Measurements from ENCODE around the gene PRAME.
"Not testable (repeated sequence)": the region's sequence is repeated elsewhere in the genome, so short reads cannot be mapped to it uniquely, and the experiment has no call there.

The PRAME gene

DNA sequence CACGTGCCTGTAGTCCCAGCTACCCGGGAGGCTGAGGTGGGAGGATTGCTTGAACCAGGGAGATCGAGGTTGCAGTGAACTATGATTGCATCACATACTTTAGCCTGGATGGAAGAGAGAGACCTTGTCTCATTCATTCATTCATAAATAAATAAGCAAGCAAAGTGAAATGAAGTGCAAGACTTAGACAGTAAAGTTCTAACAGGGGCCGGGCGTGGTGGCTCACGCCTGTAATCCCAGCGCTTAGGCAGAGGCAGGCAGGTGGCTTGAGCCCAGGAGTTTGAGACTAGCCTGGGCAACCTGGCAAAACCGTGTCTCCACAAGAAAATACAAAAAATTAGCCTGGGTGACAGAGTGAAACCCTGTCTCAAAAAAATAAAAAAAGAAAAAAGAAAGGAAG lies 37.4 kb downstream of the PRAME start:
- DNase-seq (ENCODE audit: low read depth, low spot score), result no peak

DNA sequence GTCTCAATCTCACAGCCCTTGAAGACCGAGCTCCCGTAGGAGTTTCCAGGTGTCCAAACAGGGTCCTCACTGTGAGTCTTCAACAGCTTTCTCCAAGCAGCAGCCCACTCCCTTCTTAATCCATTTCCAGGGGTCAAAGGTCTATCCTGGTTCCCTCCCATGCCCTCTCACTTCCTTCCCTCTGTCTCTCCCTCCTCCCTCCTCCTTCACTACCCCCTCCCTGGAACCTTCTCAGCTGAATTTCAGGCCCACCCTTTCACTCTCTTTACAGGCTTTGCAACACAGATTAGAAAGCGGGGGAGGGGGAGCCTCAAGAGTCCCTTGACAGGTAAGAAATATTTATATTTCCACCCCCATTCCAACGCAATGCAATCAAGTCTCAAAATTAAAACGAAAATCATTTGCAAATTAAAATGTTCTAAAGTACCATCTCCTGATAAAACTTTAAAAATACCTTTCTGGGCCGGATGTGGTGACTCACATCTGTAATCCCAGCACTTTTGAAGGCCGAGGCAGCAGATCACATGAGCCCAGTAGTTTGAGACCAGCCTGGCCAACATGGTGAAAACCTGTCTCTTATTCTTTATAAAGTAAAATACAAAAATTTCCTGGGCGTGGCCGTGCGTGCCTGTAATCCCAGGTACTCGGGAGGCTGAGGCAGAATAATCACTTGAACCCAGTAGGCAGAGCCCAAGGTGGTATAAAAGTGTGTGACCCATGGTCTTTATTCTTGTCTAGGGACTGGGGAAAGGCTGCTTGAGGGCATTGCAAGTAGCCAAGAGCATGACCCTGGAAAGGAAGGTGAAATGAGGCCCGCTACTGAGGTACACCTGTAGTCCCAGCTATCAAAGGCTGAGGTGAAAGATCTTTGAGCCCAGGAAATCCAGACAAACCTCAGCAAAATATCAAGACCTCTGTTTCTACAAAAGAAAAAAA lies 38.1 kb downstream of the PRAME start:
- no peak for DNase-seq (ENCODE audit: low read depth, low spot score)

DNA sequence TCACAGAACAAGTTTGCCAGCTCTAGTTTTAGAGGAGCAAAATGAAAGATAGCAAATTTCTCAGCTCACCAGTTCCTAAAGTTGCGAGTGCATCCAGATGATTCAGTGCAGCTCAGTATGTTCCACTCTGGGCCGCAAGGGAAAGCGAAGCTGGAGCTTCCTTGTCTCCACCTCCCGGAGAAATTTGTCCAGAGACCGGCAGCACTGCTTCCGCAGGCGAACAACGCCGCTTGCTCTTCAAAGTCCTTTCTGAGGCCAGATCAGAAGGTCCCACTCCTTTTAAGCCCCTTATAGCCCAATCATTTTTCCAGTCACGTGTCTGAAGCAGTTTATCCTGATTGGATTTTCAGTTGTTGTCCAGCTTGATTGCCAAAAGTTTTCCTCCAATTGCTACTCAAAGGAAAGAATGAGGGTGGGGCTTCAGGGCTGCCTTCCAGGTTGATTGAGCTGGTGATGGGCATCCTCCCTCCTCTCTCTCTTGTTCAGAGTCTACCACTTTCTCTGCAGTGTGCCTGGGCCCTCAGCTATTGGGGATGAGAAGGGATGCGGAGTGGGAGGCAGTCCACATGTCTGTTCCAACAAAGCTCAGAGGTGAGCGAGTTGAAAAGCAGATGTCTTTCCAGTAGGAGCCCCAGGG lies 38.9 kb downstream of the PRAME start, which contains the start of gene ZNF280A:
Gene ZNF280A (minus strand): TSS at position 251 of the 637 bp plus-strand sequence. CDS start 4,640 bp downstream, outside the sequence.
- DNase-seq (ENCODE audit: low read depth, low spot score), result no peak

DNA sequence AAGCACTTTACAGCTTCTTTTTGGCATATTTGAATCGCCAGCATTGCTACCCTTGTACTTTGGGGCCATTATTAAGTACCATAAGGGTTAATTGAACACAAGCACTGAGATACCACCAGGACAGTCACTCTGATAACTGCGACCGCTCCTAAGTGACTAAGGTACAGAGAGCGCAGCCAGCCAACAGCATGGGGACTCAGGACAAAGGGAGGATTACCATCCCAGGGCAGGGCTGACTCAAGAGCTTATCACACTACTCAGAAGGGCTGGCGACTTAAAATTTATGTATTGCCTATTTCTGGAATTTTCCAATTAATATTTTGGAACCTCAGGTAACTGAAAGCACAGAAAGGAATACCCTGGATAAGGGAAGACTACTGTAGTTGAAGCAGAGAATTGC lies 39.5 kb downstream of the PRAME start:
- no peak for DNase-seq (ENCODE audit: low read depth, low spot score)

DNA sequence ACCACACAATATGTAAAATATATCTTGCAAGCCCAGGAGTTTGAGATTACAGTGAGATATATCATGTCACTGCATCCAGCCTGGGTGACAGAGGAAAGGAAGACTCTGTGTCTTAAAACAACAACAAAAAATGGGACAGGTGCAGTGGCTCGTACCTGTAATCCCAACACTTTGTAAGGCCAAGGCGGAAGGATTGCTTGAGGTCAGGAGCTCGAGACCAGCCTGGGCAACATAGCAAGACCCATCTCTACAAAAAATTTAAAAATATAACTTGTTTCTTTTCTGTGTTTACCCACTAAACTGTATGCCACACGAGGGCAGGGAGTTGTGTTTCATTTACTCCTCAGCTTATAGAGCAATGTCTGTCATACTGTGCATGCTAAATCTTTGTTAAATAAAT lies 42.1 kb downstream of the PRAME start:
- no peak for DNase-seq (ENCODE audit: low read depth, low spot score)

DNA sequence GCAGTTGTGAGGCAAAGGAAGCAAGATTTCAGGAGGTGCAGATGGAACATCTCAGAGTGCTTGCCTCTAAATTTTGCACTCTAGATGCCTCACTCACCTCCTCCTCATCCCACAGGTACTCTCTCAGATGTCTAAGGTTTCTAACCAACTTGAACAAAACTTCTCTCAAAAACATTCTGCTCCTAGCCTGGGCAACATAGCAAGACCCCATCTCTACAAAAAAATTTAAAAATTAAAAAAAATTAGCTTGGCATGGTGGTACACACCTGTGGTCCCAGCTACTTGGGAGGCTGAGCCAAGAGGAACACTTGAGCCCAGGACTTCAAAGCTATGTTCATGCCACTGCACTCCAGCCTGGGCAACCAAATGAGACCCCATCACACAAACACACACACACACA lies 43.2 kb downstream of the PRAME start:
- DNase-seq (ENCODE audit: low read depth, low spot score), result no peak

DNA sequence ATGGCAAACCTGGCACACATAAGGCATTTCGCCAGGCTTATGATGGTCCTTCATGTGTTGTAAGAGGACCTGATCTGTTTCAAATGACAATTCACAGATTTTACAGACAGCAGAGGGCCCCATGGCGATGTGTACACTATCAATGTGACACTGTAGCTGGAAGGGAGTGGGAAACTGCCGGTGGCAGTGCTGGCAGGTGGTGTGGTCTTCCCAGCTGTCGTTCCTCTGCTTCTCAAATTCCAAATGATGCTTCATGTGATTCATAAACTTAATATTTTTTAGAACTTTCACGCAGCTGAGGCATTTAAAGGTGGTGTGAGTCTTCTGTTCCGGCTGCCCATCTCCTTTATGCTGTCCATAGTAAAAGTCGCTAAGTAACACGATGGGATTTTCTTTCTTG lies 44.6 kb downstream of the PRAME start:
- DNase-seq (ENCODE audit: low read depth, low spot score), result not testable (repeated sequence)

DNA sequence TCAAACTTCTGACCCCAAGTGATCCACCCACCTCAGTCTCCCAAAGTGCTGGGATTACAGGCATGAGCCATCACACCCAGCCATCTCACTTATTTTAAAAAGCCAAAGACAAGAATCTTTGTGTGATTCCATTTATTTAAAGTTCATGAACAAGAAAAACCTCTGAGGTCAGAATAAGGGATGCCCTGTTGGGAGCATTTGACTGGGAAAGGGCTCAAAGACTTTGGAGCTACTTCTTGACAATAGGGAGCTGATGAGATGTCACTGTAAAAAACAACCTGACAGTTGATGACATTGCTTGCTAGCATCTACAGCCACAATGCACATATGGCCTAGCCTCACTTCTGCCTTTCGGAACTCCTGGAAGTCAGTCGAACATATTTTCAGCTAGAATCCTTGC lies 45.4 kb downstream of the PRAME start:
- no peak for DNase-seq (ENCODE audit: low read depth, low spot score)

DNA sequence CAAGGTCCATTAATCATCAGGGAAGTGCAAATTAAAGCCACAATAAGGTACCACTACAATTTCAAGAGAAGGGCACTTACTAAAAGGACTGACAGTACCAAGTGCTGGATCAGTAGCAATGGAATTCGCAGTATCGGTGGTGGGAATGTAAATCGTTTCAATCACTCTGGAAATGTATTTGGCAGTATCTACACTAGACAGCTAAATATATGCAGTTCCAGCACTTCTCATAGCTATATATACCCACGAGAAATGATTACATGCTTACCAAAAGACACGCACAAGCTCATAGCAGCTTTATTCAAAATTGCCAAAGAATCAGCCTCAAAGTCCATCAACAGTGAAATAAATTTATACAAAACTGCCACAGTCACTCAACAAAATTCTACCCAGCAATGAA lies 46.1 kb downstream of the PRAME start:
- no peak for DNase-seq (ENCODE audit: low read depth, low spot score)

DNA sequence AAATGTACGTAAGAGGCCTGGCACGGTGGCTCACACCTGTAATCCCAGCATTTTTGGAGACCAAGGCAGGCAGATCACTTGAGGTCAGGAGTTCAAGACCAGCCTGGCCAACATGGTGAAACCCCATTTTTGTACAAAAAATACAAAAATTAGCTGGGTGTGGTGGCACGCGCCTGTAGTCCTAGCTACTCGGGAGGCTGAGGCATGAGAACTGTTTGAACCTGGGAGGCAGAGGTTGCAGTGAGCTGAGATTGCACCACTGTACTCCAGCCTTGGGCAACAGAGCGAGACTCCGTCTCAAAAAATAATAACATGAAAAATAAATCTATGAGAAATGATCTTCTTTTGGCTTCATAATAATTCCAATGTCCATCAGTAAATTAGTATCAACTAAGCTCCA lies 48.2 kb downstream of the PRAME start:
- DNase-seq (ENCODE audit: low read depth, low spot score), result not testable (repeated sequence)

DNA sequence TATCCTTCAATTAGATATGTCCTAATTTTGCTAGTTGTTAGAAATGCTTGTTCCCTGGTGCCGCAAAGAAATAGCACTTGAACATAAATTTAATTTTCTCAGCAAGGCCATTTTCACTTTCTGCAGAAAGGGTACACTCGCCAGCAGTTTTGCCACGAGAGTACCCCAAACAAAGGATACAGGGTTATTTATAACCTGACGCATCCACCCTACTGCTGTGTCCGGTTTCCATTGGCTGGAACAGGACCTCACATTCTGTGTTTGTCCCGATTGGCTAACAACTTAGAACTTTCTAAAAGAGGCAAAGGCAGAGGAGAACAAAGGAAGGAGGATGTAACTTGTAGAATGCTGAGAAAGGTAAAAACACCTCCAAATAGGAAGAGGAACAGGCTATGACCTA lies 49.2 kb downstream of the PRAME start:
- not testable (repeated sequence) for DNase-seq (ENCODE audit: low read depth, low spot score)

DNA sequence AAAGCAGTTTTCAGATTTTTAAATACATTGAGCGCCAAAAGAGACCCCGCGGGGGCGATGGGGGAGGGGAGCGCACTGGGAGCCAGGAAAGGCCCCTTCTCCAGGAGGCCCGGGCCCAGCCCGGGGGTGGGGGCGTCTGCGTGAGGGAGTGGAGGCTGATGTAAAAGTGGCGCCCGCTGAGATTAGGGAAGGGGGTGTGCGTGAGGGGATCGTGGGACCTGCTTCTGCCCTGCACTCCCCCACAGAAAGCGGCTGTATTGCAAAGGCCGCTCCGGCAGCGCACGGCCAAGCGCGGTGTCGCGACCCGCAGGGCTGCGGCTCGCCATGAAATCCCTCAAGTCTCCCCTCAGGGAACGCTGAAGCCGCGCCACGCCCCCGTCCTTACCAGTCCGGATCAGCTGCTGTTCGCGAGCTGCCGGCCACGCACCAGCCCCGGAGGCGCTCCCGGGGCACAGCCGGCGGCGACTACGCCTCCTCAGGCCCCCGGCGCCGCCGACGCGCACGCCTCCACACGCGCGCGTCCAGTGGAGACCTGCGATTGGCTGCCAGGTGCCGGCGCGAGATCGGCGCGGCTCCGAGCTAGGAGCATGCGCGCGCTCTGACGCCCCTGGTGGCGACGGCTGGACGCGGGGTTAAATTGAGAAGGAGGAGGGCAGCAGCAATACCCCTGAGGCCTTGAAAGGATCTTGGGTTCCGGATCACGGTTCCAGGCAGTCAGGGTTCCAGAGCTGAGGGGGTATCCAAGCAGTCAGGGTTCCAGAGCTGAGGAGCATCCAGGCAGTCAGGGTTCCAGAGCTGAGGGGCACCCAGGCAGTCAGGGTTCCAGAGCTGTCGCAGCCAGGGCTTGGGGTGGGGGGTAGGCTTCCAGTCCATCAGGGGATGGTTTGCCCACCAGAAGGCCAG lies 50.5 kb downstream of the PRAME start, which contains the start of gene ZNF280B:
Gene ZNF280B (minus strand): TSS at position 469 of the 903 bp plus-strand sequence. CDS start 19,344 bp downstream, outside the sequence.
- peak; percentile 96 for DNase-seq (ENCODE audit: low read depth, low spot score)

DNA sequence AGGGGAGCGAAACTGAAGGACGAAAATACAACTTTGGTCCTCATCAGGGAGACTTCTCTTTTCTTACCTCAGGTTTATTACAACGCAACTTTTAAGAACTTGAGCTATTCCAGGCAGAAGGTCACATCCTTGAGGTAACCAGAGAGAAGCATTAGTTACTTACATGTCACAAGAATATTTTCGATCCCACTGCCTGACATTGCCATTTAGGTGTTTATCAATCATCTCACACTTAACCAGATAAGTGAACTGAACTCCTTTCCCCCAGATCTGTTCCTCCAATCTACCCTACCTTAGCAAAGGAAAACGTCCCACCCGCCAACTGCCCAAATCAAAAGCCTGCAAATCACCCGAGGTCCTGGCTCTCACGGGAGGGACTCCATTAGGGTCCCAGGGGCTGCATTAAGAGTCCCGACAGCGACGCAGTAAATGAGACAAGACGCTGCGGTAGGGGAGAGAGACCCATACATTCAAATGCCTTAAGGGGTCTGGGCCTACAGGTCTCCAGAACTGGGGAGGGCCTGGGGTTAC lies 51.3 kb downstream of the PRAME start:
- DNase-seq (ENCODE audit: low read depth, low spot score), result no peak

DNA sequence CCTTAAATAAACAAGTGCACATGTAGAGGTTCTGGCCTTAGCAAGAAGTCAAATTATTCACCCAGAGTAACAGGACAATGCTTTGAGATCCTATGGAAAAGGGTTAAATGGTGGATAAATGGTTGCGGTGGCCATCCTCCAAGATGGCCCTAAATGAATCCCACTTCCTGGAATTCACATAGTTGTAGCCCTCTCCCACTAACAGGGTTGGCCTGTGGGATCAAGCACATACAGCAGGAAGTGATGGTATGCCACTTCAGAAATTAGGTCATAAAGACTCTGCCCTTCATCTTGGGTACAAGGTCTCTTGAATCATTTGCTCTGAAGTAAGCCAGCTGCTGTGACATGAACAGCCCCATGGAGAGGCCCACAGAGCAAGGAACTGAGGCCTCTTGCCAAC lies 52.3 kb downstream of the PRAME start:
- no peak for DNase-seq (ENCODE audit: low read depth, low spot score)

DNA sequence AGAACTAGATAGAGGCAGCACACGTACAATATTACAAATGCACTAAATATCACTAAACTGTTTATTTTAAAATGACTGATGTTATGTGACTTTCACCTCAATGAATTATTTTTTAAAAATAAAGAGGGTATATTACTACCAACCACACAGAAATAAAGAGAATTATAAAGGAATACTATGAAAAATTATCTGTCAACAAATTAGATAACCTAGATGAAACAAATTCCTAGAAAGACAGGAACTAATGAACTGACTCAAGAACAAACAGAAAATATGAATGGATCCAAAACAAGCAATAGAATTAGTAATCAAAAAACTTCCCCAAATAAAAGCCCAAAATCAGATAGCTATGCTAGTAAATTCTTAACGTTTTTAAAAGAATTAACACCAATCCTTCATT lies 60.8 kb downstream of the PRAME start:
- no peak for DNase-seq (ENCODE audit: low read depth, low spot score)

Data from astrocyte of the hippocampus (primary cell).